ENCODE results near the gene ABI1. TPM values are rescaled to one million over a fixed set of nuclear protein-coding genes. Genes with fewer than 3 reads are reported as not detected.

The ABI1 gene
- total and polyA plus RNA-seq, 4 donors, result 10.7 to 18.3 (median 14.3) TPM

DNA sequence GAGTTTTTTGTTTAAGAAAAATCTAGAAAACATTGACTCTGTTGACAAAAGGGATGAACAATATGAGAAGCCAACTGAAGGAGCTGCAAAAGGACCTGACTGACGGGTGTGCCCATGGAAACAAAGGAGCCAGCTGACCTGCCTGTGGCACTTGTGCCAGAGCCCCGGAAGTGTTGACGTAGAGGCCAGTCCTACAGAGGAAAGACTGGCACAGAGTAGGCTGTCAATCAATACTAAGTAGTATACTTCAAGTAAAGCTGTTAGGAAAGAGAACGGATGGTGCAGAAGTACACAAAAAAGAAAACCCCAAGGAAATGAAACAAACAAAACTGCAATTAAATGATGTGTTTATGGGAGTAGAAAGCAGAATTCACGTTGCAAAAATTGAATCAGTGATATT is 19.0 kb upstream of the ABI1 start:
- WGBS, result 51% methylated on average over 5 of the region's 5 CpGs
- H3K36me3 ChIP-seq (ENCODE audit: control insufficient read depth in 4 of 4, insufficient read depth in 3 of 4, low read depth in 1 of 4, low read length in 3 of 4), result no peaks in the 10 kb centered on the region
- H3K4me1 ChIP-seq (ENCODE audit: control insufficient read depth in 4 of 4, insufficient read depth in 4 of 4, low read length in 3 of 4), result no peaks in the 10 kb centered on the region
- TF ChIP-seq FOXA2 (IDR thresholded peaks at IDR 0.05), result no peak
- no peak for TF ChIP-seq YY1 (IDR thresholded peaks at IDR 0.05)
- TF ChIP-seq, protein P1, sequence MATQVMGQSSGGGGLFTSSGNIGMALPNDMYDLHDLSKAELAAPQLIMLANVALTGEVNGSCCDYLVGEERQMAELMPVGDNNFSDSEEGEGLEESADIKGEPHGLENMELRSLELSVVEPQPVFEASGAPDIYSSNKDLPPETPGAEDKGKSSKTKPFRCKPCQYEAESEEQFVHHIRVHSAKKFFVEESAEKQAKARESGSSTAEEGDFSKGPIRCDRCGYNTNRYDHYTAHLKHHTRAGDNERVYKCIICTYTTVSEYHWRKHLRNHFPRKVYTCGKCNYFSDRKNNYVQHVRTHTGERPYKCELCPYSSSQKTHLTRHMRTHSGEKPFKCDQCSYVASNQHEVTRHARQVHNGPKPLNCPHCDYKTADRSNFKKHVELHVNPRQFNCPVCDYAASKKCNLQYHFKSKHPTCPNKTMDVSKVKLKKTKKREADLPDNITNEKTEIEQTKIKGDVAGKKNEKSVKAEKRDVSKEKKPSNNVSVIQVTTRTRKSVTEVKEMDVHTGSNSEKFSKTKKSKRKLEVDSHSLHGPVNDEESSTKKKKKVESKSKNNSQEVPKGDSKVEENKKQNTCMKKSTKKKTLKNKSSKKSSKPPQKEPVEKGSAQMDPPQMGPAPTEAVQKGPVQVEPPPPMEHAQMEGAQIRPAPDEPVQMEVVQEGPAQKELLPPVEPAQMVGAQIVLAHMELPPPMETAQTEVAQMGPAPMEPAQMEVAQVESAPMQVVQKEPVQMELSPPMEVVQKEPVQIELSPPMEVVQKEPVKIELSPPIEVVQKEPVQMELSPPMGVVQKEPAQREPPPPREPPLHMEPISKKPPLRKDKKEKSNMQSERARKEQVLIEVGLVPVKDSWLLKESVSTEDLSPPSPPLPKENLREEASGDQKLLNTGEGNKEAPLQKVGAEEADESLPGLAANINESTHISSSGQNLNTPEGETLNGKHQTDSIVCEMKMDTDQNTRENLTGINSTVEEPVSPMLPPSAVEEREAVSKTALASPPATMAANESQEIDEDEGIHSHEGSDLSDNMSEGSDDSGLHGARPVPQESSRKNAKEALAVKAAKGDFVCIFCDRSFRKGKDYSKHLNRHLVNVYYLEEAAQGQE (IDR thresholded peaks at IDR 0.05), result no peak
- TF ChIP-seq MAX (IDR thresholded peaks at IDR 0.05), result no peak
- no peak for TF ChIP-seq FOXA1 (IDR thresholded peaks at IDR 0.05)
- TF ChIP-seq EGR1 (IDR thresholded peaks at IDR 0.05; ENCODE audit: low read depth in 2 of 2), result no peak
- no peak for TF ChIP-seq NR2F2 (IDR thresholded peaks at IDR 0.05)
- no peak for DNase-seq (ENCODE audit: low spot score)
- H3K27ac ChIP-seq (ENCODE audit: low read depth in 1 of 2, low read length in 2 of 2), result no peak overlapping the region
- H3K9me3 ChIP-seq (ENCODE audit: control insufficient read depth in 4 of 4, low read length in 3 of 4), result no peaks in the 10 kb centered on the region
- H3K4me3 ChIP-seq (ENCODE audit: low read depth in 1 of 3, low read length in 3 of 3), result no peak overlapping the region
- H3K9ac ChIP-seq (ENCODE audit: low read depth in 1 of 2, low read length in 2 of 2), result no peak overlapping the region
- H3K27me3 ChIP-seq (ENCODE audit: control insufficient read depth in 4 of 4, insufficient read depth in 4 of 4, low read length in 3 of 4), result peaks cover 0 to 3% (median under 1%) of the 10 kb centered on the region in 4 donors

GRCh38 chr10:26870766-26871165 is 10.0 kb upstream of the ABI1 start:
- Histone ChIP-seq H3K27ac (ENCODE audit: low read depth in 1 of 2, low read length in 2 of 2) (no peak overlapping the region), H3K4me3 (ENCODE audit: low read depth in 1 of 3, low read length in 3 of 3) (no peak overlapping the region), H3K27me3 (ENCODE audit: control insufficient read depth in 4 of 4, insufficient read depth in 4 of 4, low read length in 3 of 4) (no peaks in the 10 kb centered on the region), H3K4me1 (ENCODE audit: control insufficient read depth in 4 of 4, insufficient read depth in 4 of 4, low read length in 3 of 4) (no peaks in the 10 kb centered on the region), H3K36me3 (ENCODE audit: control insufficient read depth in 4 of 4, insufficient read depth in 3 of 4, low read depth in 1 of 4, low read length in 3 of 4) (no peaks in the 10 kb centered on the region), H3K9me3 (ENCODE audit: control insufficient read depth in 4 of 4, low read length in 3 of 4) (no peaks in the 10 kb centered on the region), H3K9ac (ENCODE audit: low read depth in 1 of 2, low read length in 2 of 2) (no peak overlapping the region)
- no peak for DNase-seq (ENCODE audit: low spot score)
- TF ChIP-seq CTCF (IDR thresholded peaks at IDR 0.05; ENCODE audit: low read depth, low read length, missing input control) (no peak), GABPA (IDR thresholded peaks at IDR 0.05 in 1 of 2, conservative IDR thresholded peaks at IDR 0.05 in 1 of 2) (no peak), JUND (IDR thresholded peaks at IDR 0.05) (no peak), SP1 (IDR thresholded peaks at IDR 0.05) (no peak)
- 97% methylated on average over 1 of the region's 1 CpG for WGBS

- WGBS, result 62% methylated on average over 8 of the region's 8 CpGs
- DNase-seq (ENCODE audit: low spot score), result no peak
Observed at GRCh38 chr10:26869528-26869927, 8.8 kb upstream of the ABI1 start.

More at GRCh38 chr10:26869528-26869927, 8.8 kb upstream of the ABI1 start:
- Histone ChIP-seq H3K27me3 (ENCODE audit: control insufficient read depth in 4 of 4, insufficient read depth in 4 of 4, low read length in 3 of 4) (no peaks in the 10 kb centered on the region), H3K9me3 (ENCODE audit: control insufficient read depth in 4 of 4, low read length in 3 of 4) (no peaks in the 10 kb centered on the region), H3K36me3 (ENCODE audit: control insufficient read depth in 4 of 4, insufficient read depth in 3 of 4, low read depth in 1 of 4, low read length in 3 of 4) (no peaks in the 10 kb centered on the region), H3K4me3 (ENCODE audit: low read depth in 1 of 3, low read length in 3 of 3) (no peak overlapping the region), H3K4me1 (ENCODE audit: control insufficient read depth in 4 of 4, insufficient read depth in 4 of 4, low read length in 3 of 4) (no peaks in the 10 kb centered on the region), H3K27ac (ENCODE audit: low read depth in 1 of 2, low read length in 2 of 2) (no peak overlapping the region), H3K9ac (ENCODE audit: low read depth in 1 of 2, low read length in 2 of 2) (no peak overlapping the region)
- TF ChIP-seq ZBTB33 (IDR thresholded peaks at IDR 0.05) (no peak), SP1 (IDR thresholded peaks at IDR 0.05) (no peak), MAX (IDR thresholded peaks at IDR 0.05) (no peak)
- TF ChIP-seq, protein P1 (IDR thresholded peaks at IDR 0.05), result no peak

Data from liver (tissue), 9 donors.